ENCODE measurements around the gene SEC14L5. TPM values are rescaled to one million over a fixed set of nuclear protein-coding genes. Genes with fewer than 3 reads are reported as not detected.

SEC14L5 gene
- total and polyA plus RNA-seq, 2 of the 4 experiments (the other 2 are of a cell fraction), result 0.07 TPM; not detected in 1

DNA sequence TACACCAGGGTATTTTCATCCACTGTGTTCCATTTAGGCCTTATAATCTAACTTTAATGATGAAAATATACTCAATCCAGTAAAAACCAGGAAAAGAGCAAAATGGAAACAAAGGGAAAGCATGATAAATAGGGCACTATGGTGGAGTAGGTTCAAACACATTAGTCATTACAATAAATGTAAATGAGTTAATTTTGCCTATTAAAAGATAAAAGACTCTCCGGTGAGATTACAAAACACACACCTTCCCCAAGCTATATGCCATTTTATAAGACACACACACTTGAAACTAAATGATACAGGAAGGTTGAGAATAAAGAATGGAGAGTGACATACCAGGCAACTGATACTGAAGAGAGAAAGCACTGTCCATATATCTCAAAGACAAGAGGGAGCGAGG is 31.2 kb upstream of the SEC14L5 start:
- no peaks in the 10 kb centered on the region for H3K4me1 ChIP-seq (ENCODE audit: control insufficient read depth, insufficient read depth, low read length)
- DNase-seq (no peak), ATAC-seq (ENCODE audit: low read depth) (no peak)
- H3K79me1 ChIP-seq (ENCODE audit: low read depth in 1 of 2, low read length in 2 of 2), result no peaks in the 10 kb centered on the region
- peaks cover 10% of the 10 kb centered on the region for H3K9me3 ChIP-seq (ENCODE audit: control insufficient read depth, insufficient read depth, low read length)
- no peak overlapping the region for H2AFZ ChIP-seq (replicated peaks; ENCODE audit: low read length, poor library complexity)
- H2AK9ac ChIP-seq (replicated peaks; ENCODE audit: low read depth, low read length, poor library complexity), result no peak overlapping the region
- no peak overlapping the region for H3K4ac ChIP-seq (ENCODE audit: low read depth, low read length)
- no peak overlapping the region for H2BK120ac ChIP-seq (ENCODE audit: low read depth, low read length)
- H4K8ac ChIP-seq (ENCODE audit: low read depth in 2 of 2, low read length in 2 of 2), result no peak overlapping the region
- intact Hi-C loops (cut with micrococcal nuclease), result no loop called here
- H3K9ac ChIP-seq (ENCODE audit: low read depth, low read length), result no peak overlapping the region
- TF ChIP-seq NFE2L2 (IDR thresholded peaks at IDR 0.05; ENCODE audit: low read depth, low read length), result no peak
- no peak for TF ChIP-seq MAFK (IDR thresholded peaks at IDR 0.05; ENCODE audit: low read depth, low read length)
- no peak for TF ChIP-seq FOS (IDR thresholded peaks at IDR 0.05; ENCODE audit: low read depth, low read length)
- TF ChIP-seq, protein P1, sequence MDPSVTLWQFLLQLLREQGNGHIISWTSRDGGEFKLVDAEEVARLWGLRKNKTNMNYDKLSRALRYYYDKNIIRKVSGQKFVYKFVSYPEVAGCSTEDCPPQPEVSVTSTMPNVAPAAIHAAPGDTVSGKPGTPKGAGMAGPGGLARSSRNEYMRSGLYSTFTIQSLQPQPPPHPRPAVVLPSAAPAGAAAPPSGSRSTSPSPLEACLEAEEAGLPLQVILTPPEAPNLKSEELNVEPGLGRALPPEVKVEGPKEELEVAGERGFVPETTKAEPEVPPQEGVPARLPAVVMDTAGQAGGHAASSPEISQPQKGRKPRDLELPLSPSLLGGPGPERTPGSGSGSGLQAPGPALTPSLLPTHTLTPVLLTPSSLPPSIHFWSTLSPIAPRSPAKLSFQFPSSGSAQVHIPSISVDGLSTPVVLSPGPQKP (IDR thresholded peaks at IDR 0.05; ENCODE audit: borderline replicate concordance, low read depth, low read length), result no peak
- TF ChIP-seq MXI1 (IDR thresholded peaks at IDR 0.05; ENCODE audit: borderline replicate concordance, low read depth, low read length), result no peak
- no peak for TF ChIP-seq RCOR1 (IDR thresholded peaks at IDR 0.05; ENCODE audit: insufficient replicate concordance, low read length)
- no peak for TF ChIP-seq RAD21 (IDR thresholded peaks at IDR 0.05; ENCODE audit: low read length)
- no peak for TF ChIP-seq POLR2A (IDR thresholded peaks at IDR 0.05; ENCODE audit: low read depth, low read length)
- no peak for TF ChIP-seq SMC3 (IDR thresholded peaks at IDR 0.05; ENCODE audit: low read depth, low read length)
- no peak for TF ChIP-seq MAZ (IDR thresholded peaks at IDR 0.05; ENCODE audit: borderline replicate concordance, low read depth, low read length)
- no peak for TF ChIP-seq CHD1 (IDR thresholded peaks at IDR 0.05; ENCODE audit: low read depth, low read length)
- TF ChIP-seq BHLHE40 (IDR thresholded peaks at IDR 0.05; ENCODE audit: low read depth, low read length), result no peak
- TF ChIP-seq, protein P2, sequence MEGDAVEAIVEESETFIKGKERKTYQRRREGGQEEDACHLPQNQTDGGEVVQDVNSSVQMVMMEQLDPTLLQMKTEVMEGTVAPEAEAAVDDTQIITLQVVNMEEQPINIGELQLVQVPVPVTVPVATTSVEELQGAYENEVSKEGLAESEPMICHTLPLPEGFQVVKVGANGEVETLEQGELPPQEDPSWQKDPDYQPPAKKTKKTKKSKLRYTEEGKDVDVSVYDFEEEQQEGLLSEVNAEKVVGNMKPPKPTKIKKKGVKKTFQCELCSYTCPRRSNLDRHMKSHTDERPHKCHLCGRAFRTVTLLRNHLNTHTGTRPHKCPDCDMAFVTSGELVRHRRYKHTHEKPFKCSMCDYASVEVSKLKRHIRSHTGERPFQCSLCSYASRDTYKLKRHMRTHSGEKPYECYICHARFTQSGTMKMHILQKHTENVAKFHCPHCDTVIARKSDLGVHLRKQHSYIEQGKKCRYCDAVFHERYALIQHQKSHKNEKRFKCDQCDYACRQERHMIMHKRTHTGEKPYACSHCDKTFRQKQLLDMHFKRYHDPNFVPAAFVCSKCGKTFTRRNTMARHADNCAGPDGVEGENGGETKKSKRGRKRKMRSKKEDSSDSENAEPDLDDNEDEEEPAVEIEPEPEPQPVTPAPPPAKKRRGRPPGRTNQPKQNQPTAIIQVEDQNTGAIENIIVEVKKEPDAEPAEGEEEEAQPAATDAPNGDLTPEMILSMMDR (conservative IDR thresholded peaks at IDR 0.05; ENCODE audit: low read depth, low read length), result no peak
- TF ChIP-seq RFX5 (IDR thresholded peaks at IDR 0.05; ENCODE audit: low read depth, low read length), result no peak
- TF ChIP-seq CEBPB (IDR thresholded peaks at IDR 0.05; ENCODE audit: low read depth, low read length), result no peak
- TF ChIP-seq, protein P3, sequence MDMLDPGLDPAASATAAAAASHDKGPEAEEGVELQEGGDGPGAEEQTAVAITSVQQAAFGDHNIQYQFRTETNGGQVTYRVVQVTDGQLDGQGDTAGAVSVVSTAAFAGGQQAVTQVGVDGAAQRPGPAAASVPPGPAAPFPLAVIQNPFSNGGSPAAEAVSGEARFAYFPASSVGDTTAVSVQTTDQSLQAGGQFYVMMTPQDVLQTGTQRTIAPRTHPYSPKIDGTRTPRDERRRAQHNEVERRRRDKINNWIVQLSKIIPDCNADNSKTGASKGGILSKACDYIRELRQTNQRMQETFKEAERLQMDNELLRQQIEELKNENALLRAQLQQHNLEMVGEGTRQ (IDR thresholded peaks at IDR 0.05; ENCODE audit: low read depth, low read length), result no peak
- H2AK5ac ChIP-seq (ENCODE audit: low read depth, low read length), result no peak overlapping the region
- H4K91ac ChIP-seq (ENCODE audit: insufficient read depth, low read depth, low read length), result no peak overlapping the region
- no peak overlapping the region for H2BK15ac ChIP-seq (ENCODE audit: low read depth, low read length)
- H3K36me3 ChIP-seq (ENCODE audit: control insufficient read depth, insufficient read depth, low read length), result no peaks in the 10 kb centered on the region
- 83% methylated on average over 1 of the region's 2 CpGs; no CpG with 5 or more reads in 1 of the 2 experiments for WGBS, 2 experiments (ENCODE audit: extremely low coverage in 2 of 2, insufficient read length in 1 of 2)
- no peak overlapping the region for H3K56ac ChIP-seq (ENCODE audit: extremely low read depth, insufficient read depth, low read length)
- H3K14ac ChIP-seq (replicated peaks; ENCODE audit: low read depth, low read length), result no peak overlapping the region
- H3K4me2 ChIP-seq (ENCODE audit: low read depth, low read length), result no peak overlapping the region
- POLR2A ChIA-PET (ENCODE audit: unreplicated experiment), result no interaction called here
- CTCF ChIA-PET, result no interaction called here
- no peak overlapping the region for H3K4me3 ChIP-seq (ENCODE audit: insufficient read depth, low read depth, low read length)
- no peak overlapping the region for H3K23ac ChIP-seq (ENCODE audit: low read depth, low read length)
- in situ Hi-C loops (cut with MboI; ENCODE audit: low sequenced_read_pairs), result no loop called here
- no peak overlapping the region for H2BK5ac ChIP-seq (ENCODE audit: low read depth, low read length, poor library complexity, severe bottlenecking)
- H3K9me1 ChIP-seq (ENCODE audit: insufficient read depth, low read length), result no peaks in the 10 kb centered on the region
- H4K5ac ChIP-seq (ENCODE audit: low read depth, low read length), result no peak overlapping the region
- dilution Hi-C loops (cut with HindIII; ENCODE audit: low sequenced_read_pairs, unreplicated experiment), result no loop called here
- H3K18ac ChIP-seq (ENCODE audit: low read depth, low read length), result no peak overlapping the region
- no peak overlapping the region for H2BK20ac ChIP-seq (ENCODE audit: low read depth, low read length)
- no peaks in the 10 kb centered on the region for H4K20me1 ChIP-seq (ENCODE audit: insufficient read depth, low read length)
- no TSS peak for BruUV-seq (replicated peaks)
- H3K27ac ChIP-seq (ENCODE audit: insufficient read depth, low read length), result no peak overlapping the region
- peaks cover 32% of the 10 kb centered on the region for H3K27me3 ChIP-seq (ENCODE audit: control insufficient read depth, insufficient read depth, low read length)
